GM21619 (cell line): ENCODE measurements around the gene SMIM45.

ENCODE experiments used
- ATAC-seq: cut with Tn5 transposase; IDR thresholded peaks from one replicate; pipeline ENCODE4 v1.9.1; 2021; ENCODE audit not compliant: unreplicated experiment

The SMIM45 gene

GRCh38 chr22:41998361-41999261 is 46.7 kb downstream of the SMIM45 start, which contains the start of gene WBP2NL:
Gene WBP2NL, plus strand, starts transcription at chr22:41998788. Its CDS starts 31 bp downstream, at chr22:41998819.
- ATAC-seq, result peak; percentile 73

- ATAC-seq, result no peak
Observed at GRCh38 chr22:42000466-42000865, 48.5 kb downstream of the SMIM45 start.

- no peak for ATAC-seq
Observed at GRCh38 chr22:42001121-42001520, 49.2 kb downstream of the SMIM45 start.

GRCh38 chr22:42001706-42002105 is 49.8 kb downstream of the SMIM45 start:
- ATAC-seq, result no peak

- ATAC-seq, result no peak
Observed at GRCh38 chr22:42007922-42008321, 56.0 kb downstream of the SMIM45 start.
